ENCODE results near the gene CCL18. TPM values are rescaled to one million over a fixed set of nuclear protein-coding genes. Genes with fewer than 3 reads are reported as not detected.
"Not testable (repeated sequence)": the region's sequence is repeated elsewhere in the genome, so short reads cannot be mapped to it uniquely, and the experiment has no call there.

Gene CCL18
- total RNA-seq, 1 experiment from 2014 or later: not detected

- Histone ChIP-seq H3K27ac (ENCODE audit: insufficient read length, low read depth, low read length) (no peak overlapping the region), H3K4me1 (ENCODE audit: insufficient read depth, low read length) (no peaks in the 10 kb centered on the region), H4K5ac (ENCODE audit: insufficient read length, low read depth, low read length) (no peak overlapping the region), H2AFZ (ENCODE audit: low read length) (no peak overlapping the region), H3K18ac (ENCODE audit: insufficient read length, low read depth, low read length) (no peak overlapping the region), H3K27me3 (ENCODE audit: insufficient read depth, low read length) (no peaks in the 10 kb centered on the region), H3T11ph (ENCODE audit: low read length) (no peak overlapping the region), H3K4ac (ENCODE audit: low read depth, low read length) (no peak overlapping the region), H3K4me2 (ENCODE audit: insufficient read depth, insufficient read length, low read length) (no peak overlapping the region), H4K8ac (replicated peaks; ENCODE audit: insufficient read length, low read depth, low read length) (no peak overlapping the region), H4K91ac (ENCODE audit: insufficient read length, low read depth, low read length) (no peak overlapping the region), H3K79me2 (ENCODE audit: insufficient read depth, low read length) (no peaks in the 10 kb centered on the region), H2BK5ac (ENCODE audit: insufficient read length, low read length) (no peak overlapping the region), H2BK20ac (ENCODE audit: low read depth, low read length, poor library complexity, severe bottlenecking) (no peak overlapping the region), H3K79me1 (ENCODE audit: insufficient read depth, low read depth, low read length, poor library complexity, severe bottlenecking) (no peaks in the 10 kb centered on the region), H2BK12ac (ENCODE audit: insufficient read length, low read depth, low read length) (no peak overlapping the region), H2BK120ac (ENCODE audit: low read depth, low read length, poor library complexity, severe bottlenecking) (no peak overlapping the region), H3K14ac (ENCODE audit: insufficient read depth, low read length) (no peak overlapping the region), H4K20me1 (ENCODE audit: control insufficient read depth, insufficient read depth, insufficient read length) (no peaks in the 10 kb centered on the region), H3K23ac (ENCODE audit: insufficient read length, low read depth, low read length) (no peak overlapping the region), H3K56ac (ENCODE audit: insufficient read length, low read depth, low read length) (no peak overlapping the region), H3K9me3 (ENCODE audit: control insufficient read depth, low read depth, low read length) (no peaks in the 10 kb centered on the region), H3K9ac (ENCODE audit: extremely low read depth, insufficient read length, low read length) (no peak overlapping the region), H3K23me2 (ENCODE audit: insufficient read length, low read depth, low read length, poor library complexity, severe bottlenecking) (no peaks in the 10 kb centered on the region), H2AK5ac (ENCODE audit: insufficient read length, low read length) (no peak overlapping the region), H2BK15ac (ENCODE audit: low read depth, low read length) (no peak overlapping the region)
- H3K4me1 Mint-ChIP-seq: peaks cover 8 to 9% of the 10 kb centered on the region in 2 experiments
- DNase-seq: peak; percentile 14
- no peak for TF ChIP-seq CTCF (conservative IDR thresholded peaks at IDR 0.05)
- no peak overlapping the region; a peak in 1 of 7 replicates for H3K27ac Mint-ChIP-seq
- no peak overlapping the region for H3K4me3 Mint-ChIP-seq
- H3K36me3 Mint-ChIP-seq (ENCODE audit: insufficient read depth in 1 of 3, low read depth in 3 of 3): no peaks in the 10 kb centered on the region
- H3K9me3 Mint-ChIP-seq: no peaks in the 10 kb centered on the region
- peaks cover 8% of the 10 kb centered on the region for H3K27me3 Mint-ChIP-seq (ENCODE audit: low read depth)
- no CpG with 5 or more reads among the region's 4 CpGs for WGBS (ENCODE audit: extremely low coverage, insufficient read length, low lambda C conversion rate)
These were observed 28.2 kb downstream of the CCL18 start for GRCh38 chr17:36092230-36092629.

- not testable (repeated sequence) for DNase-seq; H3K9me3 Mint-ChIP-seq; H2BK5ac ChIP-seq (ENCODE audit: insufficient read length, low read length); H2BK20ac ChIP-seq (ENCODE audit: low read depth, low read length, poor library complexity, severe bottlenecking); H4K91ac ChIP-seq (ENCODE audit: insufficient read length, low read depth, low read length); H3K27ac ChIP-seq (ENCODE audit: insufficient read length, low read depth, low read length); H3K4me1 ChIP-seq (ENCODE audit: insufficient read depth, low read length); H4K5ac ChIP-seq (ENCODE audit: insufficient read length, low read depth, low read length); H2BK12ac ChIP-seq (ENCODE audit: insufficient read length, low read depth, low read length); H4K20me1 ChIP-seq (ENCODE audit: control insufficient read depth, insufficient read depth, insufficient read length); H3K79me1 ChIP-seq (ENCODE audit: insufficient read depth, low read depth, low read length, poor library complexity, severe bottlenecking); H3T11ph ChIP-seq (ENCODE audit: low read length); H3K18ac ChIP-seq (ENCODE audit: insufficient read length, low read depth, low read length); H3K23me2 ChIP-seq (ENCODE audit: insufficient read length, low read depth, low read length, poor library complexity, severe bottlenecking); H2BK15ac ChIP-seq (ENCODE audit: low read depth, low read length); H3K4me1 Mint-ChIP-seq; H3K4ac ChIP-seq (ENCODE audit: low read depth, low read length); H3K56ac ChIP-seq (ENCODE audit: insufficient read length, low read depth, low read length); H3K9me3 ChIP-seq (ENCODE audit: control insufficient read depth, low read depth, low read length); H3K79me2 ChIP-seq (ENCODE audit: insufficient read depth, low read length); H2AK5ac ChIP-seq (ENCODE audit: insufficient read length, low read length); H3K36me3 Mint-ChIP-seq (ENCODE audit: insufficient read depth in 1 of 3, low read depth in 3 of 3); H2BK120ac ChIP-seq (ENCODE audit: low read depth, low read length, poor library complexity, severe bottlenecking); H2AFZ ChIP-seq (ENCODE audit: low read length); H3K27me3 ChIP-seq (ENCODE audit: insufficient read depth, low read length); H3K14ac ChIP-seq (ENCODE audit: insufficient read depth, low read length); H3K4me3 Mint-ChIP-seq; H3K27me3 Mint-ChIP-seq (ENCODE audit: low read depth); H3K4me2 ChIP-seq (ENCODE audit: insufficient read depth, insufficient read length, low read length); H3K27ac Mint-ChIP-seq; H3K9ac ChIP-seq (ENCODE audit: extremely low read depth, insufficient read length, low read length); H3K23ac ChIP-seq (ENCODE audit: insufficient read length, low read depth, low read length); H4K8ac ChIP-seq (replicated peaks; ENCODE audit: insufficient read length, low read depth, low read length)
- WGBS (ENCODE audit: extremely low coverage, insufficient read length, low lambda C conversion rate): no CpG with 5 or more reads among the region's 6 CpGs
These were observed 28.6 kb downstream of the CCL18 start for GRCh38 chr17:36092715-36093114.
